Testis (tissue), 3 donors: ENCODE results near the gene SP5. TPM values are rescaled to one million over a fixed set of nuclear protein-coding genes. Genes with fewer than 3 reads are reported as not detected.

Experiments
- DNase-seq: peaks from one replicate; pipeline ENCODE4 v3.0.0-alpha.2; 2019
- H3K27ac ChIP-seq, 2 donors: fragments of 200-600 bp; sonication (generic); one replicate each; pipeline ENCODE4 v1.5.1; 2019
- H3K27me3 ChIP-seq: fragments of 200-600 bp; sonication (generic); one replicate; pipeline ENCODE4 v1.5.1; 2019
- H3K36me3 ChIP-seq: fragments of 200-600 bp; sonication (generic); one replicate; pipeline ENCODE4 v1.5.1; 2017; ENCODE audit warnings: low read depth; ENCODE audit errors: missing control alignments
- H3K4me1 ChIP-seq: fragments of 200-600 bp; sonication (generic); one replicate; pipeline ENCODE4 v1.5.1; 2019
- H3K4me3 ChIP-seq, 2 donors: fragments of 200-600 bp; sonication (generic); one replicate each; pipeline ENCODE4 v1.5.1; 2017 to 2019
- H3K9me3 ChIP-seq: fragments of 200-600 bp; sonication (generic); one replicate; pipeline ENCODE4 v1.5.1; 2017
- POLR2A ChIP-seq: fragments of 450-650 bp; IDR thresholded peaks from one replicate; pipeline ENCODE4 v1.6.1; 2017; ENCODE audit warnings: antibody characterized with exemption, mild to moderate bottlenecking, moderate library complexity
- WGBS, 2 donors: methylation state at CpG; one replicate each; pipeline ENCODE4 v1.1.5; 2018; 5-methylcytosine and 5-hydroxymethylcytosine counted together
- intact Hi-C: fragments of 100-400 bp; cut with DNase I; formaldehyde crosslinking; loops from one replicate; pipeline ENCODE4 v1.15.1; 2023; ENCODE audit warnings: low total_unique reads
- polyA plus RNA-seq: library from polyadenylated mRNA; stranded (reverse); fragments of 350-450 nt; fragmentation: Illumina TruSeq; extraction: RNeasy Lipid Tissue Mini Kit (QIAGEN cat#74804); gene quantifications from one replicate; pipeline ENCODE4 v1.2.3, GENCODE V29; 2014; ENCODE audit warnings: low read depth, low replicate concordance; ENCODE audit not compliant: insufficient read depth
- total RNA-seq, 2 donors: library from RNA; depleted of rRNA; stranded (reverse); fragments of >200 nt; gene quantifications; one replicate each; pipeline ENCODE4 v1.2.3, GENCODE V29; 2016
- TF ChIP-seq, protein P1 (sequence below), 3 experiments: fragments of 450-650 bp in 2 of 3; fragments of 200-600 bp in 1 of 3; sonication (generic) in 1 of 3; IDR thresholded peaks; one replicate each; pipeline ENCODE4 v1.5.1; 2016 to 2019; ENCODE audit warnings: antibody characterized with exemption in 3 of 3, mild to moderate bottlenecking in 2 of 3, moderate library complexity in 1 of 3

Gene SP5
- total and polyA plus RNA-seq, 3 donors from 2014 or later = 1.4 to 4.0 (median 3.5) TPM

DNA sequence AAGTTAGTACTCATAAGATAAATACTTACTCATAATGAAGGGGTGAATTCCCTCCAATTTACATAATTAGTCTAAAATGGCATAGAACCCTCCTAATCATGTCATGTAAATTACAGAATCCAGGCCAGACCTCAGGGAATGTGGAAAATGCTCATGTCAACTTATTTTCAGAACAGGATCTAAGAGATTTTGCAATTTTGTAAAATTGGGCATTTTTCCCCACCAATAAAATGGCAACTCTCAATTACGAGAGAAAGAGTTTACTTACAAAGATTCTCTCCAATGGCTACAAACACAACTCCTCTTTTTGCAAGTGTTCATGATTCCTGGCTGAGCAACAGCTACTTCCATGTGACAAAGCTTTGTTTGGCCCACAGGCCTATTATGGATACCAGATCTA, 33.8 kb upstream of the SP5 start:
- H3K27me3 ChIP-seq = no peaks in the 10 kb centered on the region
- H3K4me1 ChIP-seq = no peaks in the 10 kb centered on the region
- intact Hi-C loops = no loop called here
- 64 to 74% methylated on average over 1 of the region's 1 CpG for WGBS, 2 donors
- DNase-seq = no peak
- no peaks in the 10 kb centered on the region for H3K9me3 ChIP-seq
- H3K27ac ChIP-seq = no peak overlapping the region
- no peak overlapping the region for H3K4me3 ChIP-seq
- no peak for TF ChIP-seq POLR2A
- TF ChIP-seq, protein P1, sequence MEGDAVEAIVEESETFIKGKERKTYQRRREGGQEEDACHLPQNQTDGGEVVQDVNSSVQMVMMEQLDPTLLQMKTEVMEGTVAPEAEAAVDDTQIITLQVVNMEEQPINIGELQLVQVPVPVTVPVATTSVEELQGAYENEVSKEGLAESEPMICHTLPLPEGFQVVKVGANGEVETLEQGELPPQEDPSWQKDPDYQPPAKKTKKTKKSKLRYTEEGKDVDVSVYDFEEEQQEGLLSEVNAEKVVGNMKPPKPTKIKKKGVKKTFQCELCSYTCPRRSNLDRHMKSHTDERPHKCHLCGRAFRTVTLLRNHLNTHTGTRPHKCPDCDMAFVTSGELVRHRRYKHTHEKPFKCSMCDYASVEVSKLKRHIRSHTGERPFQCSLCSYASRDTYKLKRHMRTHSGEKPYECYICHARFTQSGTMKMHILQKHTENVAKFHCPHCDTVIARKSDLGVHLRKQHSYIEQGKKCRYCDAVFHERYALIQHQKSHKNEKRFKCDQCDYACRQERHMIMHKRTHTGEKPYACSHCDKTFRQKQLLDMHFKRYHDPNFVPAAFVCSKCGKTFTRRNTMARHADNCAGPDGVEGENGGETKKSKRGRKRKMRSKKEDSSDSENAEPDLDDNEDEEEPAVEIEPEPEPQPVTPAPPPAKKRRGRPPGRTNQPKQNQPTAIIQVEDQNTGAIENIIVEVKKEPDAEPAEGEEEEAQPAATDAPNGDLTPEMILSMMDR (IDR thresholded peaks at IDR 0.05) = no peak
- H3K36me3 ChIP-seq = no peaks in the 10 kb centered on the region

DNA sequence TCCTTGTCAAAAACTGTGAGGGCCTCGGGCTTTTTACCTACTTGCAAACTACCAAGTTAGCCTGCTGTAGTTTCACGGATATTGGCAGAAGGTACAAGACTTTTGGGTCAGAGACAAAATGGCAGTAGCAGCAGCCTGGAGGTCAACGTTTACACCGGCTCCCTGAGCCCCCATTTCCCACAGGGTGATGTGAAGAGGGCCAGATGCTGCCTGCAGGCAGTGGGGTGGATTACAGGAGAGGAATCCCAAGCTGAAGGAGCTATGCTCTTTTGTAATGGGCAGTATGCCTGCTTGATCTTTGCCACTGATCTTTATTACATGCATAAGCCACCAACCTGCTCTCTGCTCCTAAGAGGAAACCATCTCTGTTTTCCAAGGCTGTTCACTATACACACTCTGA, 29.5 kb upstream of the SP5 start:
- no peaks in the 10 kb centered on the region for H3K27me3 ChIP-seq
- no peak for DNase-seq
- H3K4me3 ChIP-seq = no peak overlapping the region
- WGBS, 2 donors = 55 to 67% methylated on average over 4 of the region's 4 CpGs
- no peak overlapping the region for H3K27ac ChIP-seq
- no peaks in the 10 kb centered on the region for H3K4me1 ChIP-seq
- H3K9me3 ChIP-seq = no peaks in the 10 kb centered on the region
- H3K36me3 ChIP-seq = no peaks in the 10 kb centered on the region
- intact Hi-C loops = no loop called here
- TF ChIP-seq, protein P1 (IDR thresholded peaks at IDR 0.05) = no peak
- TF ChIP-seq POLR2A = no peak

DNA sequence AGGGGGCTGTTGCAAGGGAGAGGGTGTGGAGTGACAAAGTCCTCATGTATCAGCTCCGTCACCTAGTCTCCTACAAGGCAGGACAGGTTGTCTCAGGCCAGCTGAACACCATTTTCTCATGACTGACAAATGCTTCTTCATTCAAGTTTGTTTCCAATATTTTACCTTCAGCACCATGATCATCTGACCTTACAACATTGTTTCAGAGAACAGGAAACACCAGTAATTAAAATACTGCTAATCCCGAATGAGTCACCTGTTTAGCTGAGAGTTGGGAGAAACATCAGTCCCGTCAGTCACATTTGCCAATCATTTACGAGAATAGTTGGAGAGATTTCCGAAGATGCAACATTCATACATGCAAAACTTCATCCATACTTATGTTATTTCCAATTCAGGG, 25.7 kb upstream of the SP5 start:
- no peak for DNase-seq
- intact Hi-C loops = no loop called here
- H3K36me3 ChIP-seq = no peaks in the 10 kb centered on the region
- 78 to 87% methylated on average over 5 of the region's 5 CpGs for WGBS, 2 donors
- H3K27me3 ChIP-seq = no peaks in the 10 kb centered on the region
- no peak for TF ChIP-seq POLR2A
- no peaks in the 10 kb centered on the region for H3K9me3 ChIP-seq
- no peak overlapping the region for H3K4me3 ChIP-seq
- no peak overlapping the region for H3K27ac ChIP-seq
- H3K4me1 ChIP-seq = no peaks in the 10 kb centered on the region

DNA sequence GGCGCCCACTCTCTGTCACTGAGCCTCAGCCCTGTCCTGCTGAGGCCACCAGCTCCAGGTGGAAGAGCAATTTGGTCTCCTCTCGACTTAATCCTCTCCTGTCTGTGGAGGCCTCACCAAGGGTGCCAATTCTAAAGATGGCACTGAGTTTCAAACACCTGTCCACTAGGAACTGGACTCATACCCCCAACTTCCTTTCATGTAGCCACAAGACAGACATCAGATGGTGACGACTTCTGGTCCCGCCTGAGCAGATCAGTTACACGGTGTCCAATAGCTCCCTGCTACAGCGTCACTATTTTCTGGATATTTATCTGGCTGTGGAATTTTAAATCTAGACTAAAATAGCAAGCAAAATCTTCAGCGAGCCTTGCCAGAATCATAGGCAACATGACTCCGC, 24.5 kb upstream of the SP5 start:
- TF ChIP-seq POLR2A = no peak
- TF ChIP-seq, protein P1 (IDR thresholded peaks at IDR 0.05) = no peak
- H3K9me3 ChIP-seq = no peaks in the 10 kb centered on the region
- peaks cover 6% of the 10 kb centered on the region for H3K4me1 ChIP-seq
- WGBS, 2 donors = 85 to 86% methylated on average over 8 of the region's 8 CpGs
- DNase-seq = no peak
- no peaks in the 10 kb centered on the region for H3K27me3 ChIP-seq
- no peak overlapping the region for H3K27ac ChIP-seq
- intact Hi-C loops = no loop called here
- no peak overlapping the region for H3K4me3 ChIP-seq
- H3K36me3 ChIP-seq = no peaks in the 10 kb centered on the region

DNA sequence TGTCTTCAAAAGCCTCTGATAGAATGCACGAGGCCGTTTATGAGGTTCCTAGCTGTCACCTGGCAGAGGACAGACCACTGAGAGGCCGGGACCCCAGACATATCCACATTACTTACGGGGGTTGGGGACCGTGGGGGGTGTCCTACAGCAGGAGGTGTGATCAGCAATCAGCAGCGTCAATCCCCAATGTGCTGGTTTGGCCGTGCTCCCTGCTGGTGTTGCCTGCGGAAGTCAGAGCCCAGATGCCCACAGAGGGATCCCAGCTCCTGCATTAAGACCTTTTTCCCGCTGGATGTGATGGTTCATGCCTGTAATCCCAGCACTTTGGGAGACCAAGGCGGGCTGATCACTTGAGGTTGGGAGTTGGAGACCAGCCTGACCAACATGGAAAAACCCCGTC, 20.8 kb upstream of the SP5 start:
- H3K4me3 ChIP-seq = no peak overlapping the region
- TF ChIP-seq POLR2A = no peak
- TF ChIP-seq, protein P1 (IDR thresholded peaks at IDR 0.05) = no peak
- no peaks in the 10 kb centered on the region for H3K36me3 ChIP-seq
- no peak overlapping the region for H3K27ac ChIP-seq
- no peaks in the 10 kb centered on the region for H3K27me3 ChIP-seq
- no peaks in the 10 kb centered on the region for H3K9me3 ChIP-seq
- WGBS, 2 donors = 82 to 92% methylated on average over 11 of the region's 11 CpGs
- no peak for DNase-seq
- H3K4me1 ChIP-seq = peaks cover 6% of the 10 kb centered on the region
- intact Hi-C loops = no loop called here
